ENCODE measurements around the gene TRAP1. TPM values are rescaled to one million over a fixed set of nuclear protein-coding genes. Genes with fewer than 3 reads are reported as not detected.

The TRAP1 gene
- total RNA-seq, 1 donor from 2014 or later, result 67.0 TPM

- no peaks in the 10 kb centered on the region for H3K36me3 ChIP-seq
- no peak overlapping the region for H3K27ac ChIP-seq
- H3K27me3 ChIP-seq, result no peaks in the 10 kb centered on the region
- intact Hi-C loops (cut with DNase I), result no loop called here
- no peaks in the 10 kb centered on the region for H3K4me1 ChIP-seq
- H3K4me3 ChIP-seq, result no peak overlapping the region
- H3K9me3 ChIP-seq, result no peaks in the 10 kb centered on the region
- TF ChIP-seq, protein P1, sequence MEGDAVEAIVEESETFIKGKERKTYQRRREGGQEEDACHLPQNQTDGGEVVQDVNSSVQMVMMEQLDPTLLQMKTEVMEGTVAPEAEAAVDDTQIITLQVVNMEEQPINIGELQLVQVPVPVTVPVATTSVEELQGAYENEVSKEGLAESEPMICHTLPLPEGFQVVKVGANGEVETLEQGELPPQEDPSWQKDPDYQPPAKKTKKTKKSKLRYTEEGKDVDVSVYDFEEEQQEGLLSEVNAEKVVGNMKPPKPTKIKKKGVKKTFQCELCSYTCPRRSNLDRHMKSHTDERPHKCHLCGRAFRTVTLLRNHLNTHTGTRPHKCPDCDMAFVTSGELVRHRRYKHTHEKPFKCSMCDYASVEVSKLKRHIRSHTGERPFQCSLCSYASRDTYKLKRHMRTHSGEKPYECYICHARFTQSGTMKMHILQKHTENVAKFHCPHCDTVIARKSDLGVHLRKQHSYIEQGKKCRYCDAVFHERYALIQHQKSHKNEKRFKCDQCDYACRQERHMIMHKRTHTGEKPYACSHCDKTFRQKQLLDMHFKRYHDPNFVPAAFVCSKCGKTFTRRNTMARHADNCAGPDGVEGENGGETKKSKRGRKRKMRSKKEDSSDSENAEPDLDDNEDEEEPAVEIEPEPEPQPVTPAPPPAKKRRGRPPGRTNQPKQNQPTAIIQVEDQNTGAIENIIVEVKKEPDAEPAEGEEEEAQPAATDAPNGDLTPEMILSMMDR (IDR thresholded peaks at IDR 0.05), result no peak
- DNase-seq (no peak), ATAC-seq (no peak)
These were observed 15.2 kb downstream of the TRAP1 start for GRCh38 chr16:3702082-3702481.

GRCh38 chr16:3701531-3701930 lies 15.8 kb downstream of the TRAP1 start:
- no peak for DNase-seq
- Histone ChIP-seq H3K27me3 (no peaks in the 10 kb centered on the region), H3K36me3 (no peaks in the 10 kb centered on the region), H3K4me1 (no peaks in the 10 kb centered on the region), H3K4me3 (no peak overlapping the region), H3K9me3 (no peaks in the 10 kb centered on the region), H3K27ac (no peak overlapping the region)
- intact Hi-C loops (cut with DNase I), result no loop called here
- TF ChIP-seq, protein P1 (IDR thresholded peaks at IDR 0.05), result no peak
- ATAC-seq, result no peak

GRCh38 chr16:3698941-3699340 lies 18.4 kb downstream of the TRAP1 start:
- no peak for ATAC-seq
- Histone ChIP-seq H3K27ac (no peak overlapping the region), H3K9me3 (no peaks in the 10 kb centered on the region), H3K27me3 (no peaks in the 10 kb centered on the region), H3K36me3 (no peaks in the 10 kb centered on the region), H3K4me1 (no peaks in the 10 kb centered on the region), H3K4me3 (no peak overlapping the region)
- DNase-seq, result no peak
- TF ChIP-seq, protein P1 (IDR thresholded peaks at IDR 0.05), result no peak
- intact Hi-C loops (cut with DNase I), result no loop called here

DNA sequence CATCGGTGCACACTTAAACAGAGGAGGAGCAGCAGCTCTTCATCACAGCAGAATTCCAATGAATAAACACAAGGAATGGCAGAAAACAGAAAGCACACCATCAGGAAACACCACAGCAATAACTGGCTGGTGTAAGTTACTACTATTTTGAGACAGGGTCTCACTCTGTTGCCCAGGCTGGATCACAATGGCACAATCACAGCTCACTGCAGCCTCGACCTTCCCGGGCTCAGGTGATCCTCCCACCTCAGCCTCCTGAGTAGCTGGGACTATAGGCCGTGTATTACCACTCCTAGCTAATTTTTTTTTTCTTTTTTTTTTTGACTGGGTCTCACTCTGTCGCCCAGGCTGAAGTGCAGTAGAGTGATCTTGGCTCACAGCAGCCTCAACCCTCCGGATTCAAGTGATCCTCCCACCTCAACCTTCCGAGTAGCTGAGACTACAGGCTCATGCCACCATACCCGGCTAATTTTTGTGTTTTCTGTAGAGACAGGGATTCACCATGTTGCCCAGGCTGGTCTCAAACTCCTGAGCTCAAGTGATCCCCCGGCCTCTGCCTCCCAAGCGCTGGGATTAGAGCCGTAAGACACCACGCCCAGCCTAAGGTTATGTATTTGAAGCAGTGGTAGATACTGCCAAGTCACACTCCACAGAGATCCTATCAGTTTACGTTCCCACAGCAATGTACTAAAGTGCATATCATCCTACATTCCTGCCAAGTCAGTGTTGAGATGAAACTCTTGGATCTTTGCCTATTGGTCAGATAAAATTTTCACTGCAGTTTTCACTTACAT lies 20.7 kb downstream of the TRAP1 start:
- ATAC-seq, result no peak
- Histone ChIP-seq H3K27me3 (no peaks in the 10 kb centered on the region), H3K4me3 (no peak overlapping the region), H3K9me3 (no peaks in the 10 kb centered on the region), H3K4me1 (no peaks in the 10 kb centered on the region), H3K36me3 (no peaks in the 10 kb centered on the region), H3K27ac (no peak overlapping the region)
- TF ChIP-seq, protein P1 (IDR thresholded peaks at IDR 0.05), result no peak
- no peak for DNase-seq
- intact Hi-C loops (cut with DNase I), result no loop called here

- H3K36me3 ChIP-seq, result no peaks in the 10 kb centered on the region
- ATAC-seq (no peak), DNase-seq (no peak)
- TF ChIP-seq, protein P1 (IDR thresholded peaks at IDR 0.05), result no peak
- H3K4me1 ChIP-seq, result peaks cover 5% of the 10 kb centered on the region
- intact Hi-C loops (cut with DNase I), result no loop called here
- H3K9me3 ChIP-seq, result no peaks in the 10 kb centered on the region
- H3K27me3 ChIP-seq, result no peaks in the 10 kb centered on the region
- H3K4me3 ChIP-seq, result no peak overlapping the region
- H3K27ac ChIP-seq, result no peak overlapping the region
These were observed 21.5 kb downstream of the TRAP1 start for GRCh38 chr16:3695610-3696369.
